Kidney (tissue), 14 donors: ENCODE results near the gene ANKMY1. TPM values are rescaled to one million over a fixed set of nuclear protein-coding genes. Genes with fewer than 3 reads are reported as not detected.
"Not testable (repeated sequence)": the region's sequence is repeated elsewhere in the genome, so short reads cannot be mapped to it uniquely, and the experiment has no call there.

Source experiments
- DNase-seq, 5 donors: peaks; one replicate each; pipeline ENCODE4 v3.0.0-alpha.2; 2013 to 2020
- FAIRE-seq: peaks from 2 replicates; lab custom pipeline; 2012; peaks lifted over from hg19 to GRCh38; lab: Jason Lieb, UNC
- H3K27ac ChIP-seq, 2 donors: one replicate each; pipeline ENCODE4 v1.7.0; 2013; ENCODE audit warnings: low read depth in 2 of 2, low read length in 2 of 2, inconsistent platforms in 1 of 2
- H3K27me3 ChIP-seq: one replicate; pipeline ENCODE4 v1.7.1; 2013; ENCODE audit warnings: low read length, inconsistent platforms; ENCODE audit not compliant: control insufficient read depth, insufficient read depth
- H3K36me3 ChIP-seq, 3 donors: one replicate each; pipeline versions ENCODE4 v1.7.0 to v1.7.1; 2013; ENCODE audit warnings: low read length in 3 of 3, control low read depth in 1 of 3, inconsistent platforms in 1 of 3; ENCODE audit not compliant: insufficient read depth in 3 of 3, control insufficient read depth in 2 of 3
- H3K4me1 ChIP-seq, 3 donors: one replicate each; pipeline versions ENCODE4 v1.7.0 to v1.7.1; 2013; ENCODE audit warnings: low read length in 3 of 3, inconsistent platforms in 1 of 3, low read depth in 1 of 3; ENCODE audit not compliant: control insufficient read depth in 2 of 3, insufficient read depth in 2 of 3
- H3K4me3 ChIP-seq, 3 donors: one replicate each; pipeline versions ENCODE4 v1.7.0 to v1.8.1; 2013; ENCODE audit warnings: low read length in 3 of 3, control low read depth in 1 of 3, inconsistent platforms in 1 of 3
- H3K9ac ChIP-seq, 3 donors: one replicate each; pipeline versions ENCODE4 v1.7.0 to v1.7.1; 2013; ENCODE audit warnings: low read length in 3 of 3, control low read depth in 1 of 3, inconsistent platforms in 1 of 3
- H3K9me3 ChIP-seq, 3 donors: one replicate each; pipeline versions ENCODE4 v1.7.0 to v1.7.1; 2013; ENCODE audit warnings: low read length in 3 of 3, control low read depth in 1 of 3, inconsistent platforms in 1 of 3; ENCODE audit not compliant: control insufficient read depth in 2 of 3, insufficient read depth in 1 of 3
- intact Hi-C: fragments of 100-400 bp; cut with DNase I; formaldehyde crosslinking; loops from one replicate; pipeline ENCODE4 v1.11.1; 2022
- polyA plus RNA-seq: library from polyadenylated mRNA; stranded (reverse); fragments of 350-450 nt; fragmentation: Illumina TruSeq; extraction: RNeasy Lipid Tissue Mini Kit (QIAGEN cat#74804); gene quantifications from one replicate; pipeline ENCODE4 v1.2.3, GENCODE V29; 2014; ENCODE audit warnings: low read depth, low replicate concordance; ENCODE audit not compliant: insufficient read depth
- total RNA-seq: library from RNA; stranded (reverse); fragmentation: NEBNext Ultra II Directional; extraction: Animal tissue kit (Norgen Biotek cat#: 25700); gene quantifications from one replicate; pipeline ENCODE4 v1.2.1, GENCODE V29; 2021
- TF ChIP-seq, protein P1 (sequence below): IDR thresholded peaks from 3 replicates; pipeline ENCODE4 v1.5.1; 2012; ENCODE audit warnings: mild to moderate bottlenecking, moderate library complexity, borderline replicate concordance; ENCODE audit not compliant: insufficient read depth; ENCODE audit errors: extremely low read depth
- donor health status: control.
- donor health status: control.
- donor health status: control.
- donor health status: control.
- donor health status: control.
- donor health status: DM: yes; HTN: yes; CAD: no.
- donor health status: Normal renal cell carcinoma (clear cell type).

The ANKMY1 gene
- total and polyA plus RNA-seq, 2 donors from 2014 or later, result 3.0 to 22.1 TPM

DNA sequence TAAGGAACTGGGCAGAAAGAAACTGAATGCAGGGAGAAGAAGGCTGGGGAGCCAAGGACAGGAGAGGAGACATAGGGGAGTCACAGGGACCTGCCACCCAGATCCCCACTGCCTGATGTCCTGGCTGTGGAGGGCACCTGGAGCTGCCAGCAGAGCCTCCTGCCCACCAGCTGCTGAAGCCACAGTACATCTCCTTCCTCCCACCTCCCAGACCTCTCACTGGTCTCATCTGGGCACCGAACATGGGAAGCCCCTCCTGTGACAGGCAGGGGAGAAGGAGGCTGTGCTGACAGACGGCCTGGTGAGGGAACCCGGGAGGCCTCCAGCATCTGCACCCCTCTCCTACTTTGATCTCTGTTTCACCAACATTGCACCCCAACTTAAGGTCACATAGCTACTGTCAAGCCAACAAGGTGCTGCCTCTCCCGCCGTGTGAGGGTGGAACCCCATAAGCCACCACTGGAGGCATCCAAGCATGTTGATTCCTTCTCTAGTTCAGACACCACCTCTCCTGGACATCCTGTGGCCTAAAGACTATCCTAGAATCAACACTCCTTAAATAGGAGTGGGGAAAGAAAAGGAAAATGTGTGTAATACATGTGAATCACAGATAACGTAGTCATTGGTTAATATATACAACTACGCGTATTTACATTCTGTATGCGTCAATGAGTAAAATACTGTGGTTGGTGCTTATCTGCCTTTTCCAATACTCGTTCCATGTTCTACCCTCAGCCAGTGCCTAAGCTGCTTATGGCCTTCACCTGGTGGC is 7.0 kb upstream of the ANKMY1 start:
- peaks cover 0 to 39% (median 28%) of the 10 kb centered on the region in 3 donors for H3K4me1 ChIP-seq
- H3K27ac ChIP-seq, result peak overlapping the region in 1 of 2 donors; percentile 87
- no peak overlapping the region for H3K4me3 ChIP-seq
- FAIRE-seq, result no peak
- H3K36me3 ChIP-seq, result no peaks in the 10 kb centered on the region
- peak in 1 of 5 donors; percentile 38 for DNase-seq
- H3K9ac ChIP-seq, result no peak overlapping the region
- no peaks in the 10 kb centered on the region for H3K27me3 ChIP-seq
- no peaks in the 10 kb centered on the region for H3K9me3 ChIP-seq
- TF ChIP-seq, protein P1, sequence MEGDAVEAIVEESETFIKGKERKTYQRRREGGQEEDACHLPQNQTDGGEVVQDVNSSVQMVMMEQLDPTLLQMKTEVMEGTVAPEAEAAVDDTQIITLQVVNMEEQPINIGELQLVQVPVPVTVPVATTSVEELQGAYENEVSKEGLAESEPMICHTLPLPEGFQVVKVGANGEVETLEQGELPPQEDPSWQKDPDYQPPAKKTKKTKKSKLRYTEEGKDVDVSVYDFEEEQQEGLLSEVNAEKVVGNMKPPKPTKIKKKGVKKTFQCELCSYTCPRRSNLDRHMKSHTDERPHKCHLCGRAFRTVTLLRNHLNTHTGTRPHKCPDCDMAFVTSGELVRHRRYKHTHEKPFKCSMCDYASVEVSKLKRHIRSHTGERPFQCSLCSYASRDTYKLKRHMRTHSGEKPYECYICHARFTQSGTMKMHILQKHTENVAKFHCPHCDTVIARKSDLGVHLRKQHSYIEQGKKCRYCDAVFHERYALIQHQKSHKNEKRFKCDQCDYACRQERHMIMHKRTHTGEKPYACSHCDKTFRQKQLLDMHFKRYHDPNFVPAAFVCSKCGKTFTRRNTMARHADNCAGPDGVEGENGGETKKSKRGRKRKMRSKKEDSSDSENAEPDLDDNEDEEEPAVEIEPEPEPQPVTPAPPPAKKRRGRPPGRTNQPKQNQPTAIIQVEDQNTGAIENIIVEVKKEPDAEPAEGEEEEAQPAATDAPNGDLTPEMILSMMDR, result no peak
- intact Hi-C loops, result no loop called here

DNA sequence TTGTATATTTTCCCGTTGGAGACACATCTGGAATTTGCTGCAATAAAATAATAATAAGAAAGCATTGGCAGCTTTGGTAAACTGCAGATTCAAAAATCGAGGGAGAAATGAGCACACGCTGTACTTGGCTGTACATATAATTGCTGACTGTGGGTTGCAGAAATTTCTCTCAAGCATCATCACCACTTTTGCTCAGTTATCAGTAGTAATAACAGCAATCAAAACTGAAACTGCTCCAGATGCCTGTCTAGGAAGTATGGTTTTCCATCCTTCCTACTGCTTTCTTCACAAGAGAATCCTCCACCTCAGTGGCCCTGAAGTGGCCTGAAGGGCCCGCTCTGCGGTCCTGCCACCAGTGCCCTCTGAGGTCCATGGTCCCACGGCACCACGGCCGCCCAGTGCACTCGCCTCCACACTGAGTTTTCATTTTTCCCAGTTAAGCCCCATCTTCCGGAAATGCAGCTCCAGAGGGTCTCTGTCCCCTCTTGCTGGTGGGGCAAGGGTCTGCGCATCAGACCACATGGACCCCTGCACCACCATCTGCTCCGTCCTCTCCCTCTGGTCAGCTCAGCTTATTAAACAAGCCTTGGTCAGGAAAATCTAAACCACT is 6.3 kb upstream of the ANKMY1 start:
- no peak for FAIRE-seq
- DNase-seq, result peak in 1 of 5 donors; percentile 34
- H3K4me3 ChIP-seq, result no peak overlapping the region
- intact Hi-C loops, result no loop called here
- H3K4me1 ChIP-seq, result peaks cover 0 to 39% (median 26%) of the 10 kb centered on the region in 3 donors
- no peaks in the 10 kb centered on the region for H3K36me3 ChIP-seq
- H3K9ac ChIP-seq, result no peak overlapping the region
- TF ChIP-seq, protein P1, result no peak
- H3K27me3 ChIP-seq, result no peaks in the 10 kb centered on the region
- no peaks in the 10 kb centered on the region for H3K9me3 ChIP-seq
- no peak overlapping the region for H3K27ac ChIP-seq

DNA sequence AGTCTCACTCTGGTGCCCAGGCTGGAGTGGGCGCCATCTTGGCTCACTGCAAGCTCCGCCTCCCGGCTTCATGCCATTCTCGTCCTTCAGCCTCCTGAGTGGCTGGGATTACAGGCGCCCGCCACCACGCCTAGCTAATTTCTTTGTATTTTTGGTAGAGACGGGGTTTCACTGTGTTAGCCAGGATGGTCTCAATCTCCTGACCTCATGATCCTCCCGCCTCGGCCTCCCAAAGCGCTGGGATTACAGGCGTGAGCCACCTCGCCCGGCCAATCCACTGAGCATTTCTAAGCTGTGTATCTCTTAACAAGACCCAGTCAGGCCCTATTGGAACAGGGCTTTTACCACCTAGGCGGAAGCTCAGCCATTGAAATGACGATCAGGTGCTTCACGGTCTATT is 5.4 kb upstream of the ANKMY1 start:
- intact Hi-C loops, H3K4me3 ChIP-seq, H3K27me3 ChIP-seq, FAIRE-seq, H3K27ac ChIP-seq, H3K9ac ChIP-seq, H3K36me3 ChIP-seq, H3K9me3 ChIP-seq: not testable (repeated sequence)
- H3K4me1 ChIP-seq, result peaks cover 0 to 40% (median 26%) of the 10 kb centered on the region in 3 donors
- DNase-seq, result peak in 2 of 5 donors; percentile 34 to 61

DNA sequence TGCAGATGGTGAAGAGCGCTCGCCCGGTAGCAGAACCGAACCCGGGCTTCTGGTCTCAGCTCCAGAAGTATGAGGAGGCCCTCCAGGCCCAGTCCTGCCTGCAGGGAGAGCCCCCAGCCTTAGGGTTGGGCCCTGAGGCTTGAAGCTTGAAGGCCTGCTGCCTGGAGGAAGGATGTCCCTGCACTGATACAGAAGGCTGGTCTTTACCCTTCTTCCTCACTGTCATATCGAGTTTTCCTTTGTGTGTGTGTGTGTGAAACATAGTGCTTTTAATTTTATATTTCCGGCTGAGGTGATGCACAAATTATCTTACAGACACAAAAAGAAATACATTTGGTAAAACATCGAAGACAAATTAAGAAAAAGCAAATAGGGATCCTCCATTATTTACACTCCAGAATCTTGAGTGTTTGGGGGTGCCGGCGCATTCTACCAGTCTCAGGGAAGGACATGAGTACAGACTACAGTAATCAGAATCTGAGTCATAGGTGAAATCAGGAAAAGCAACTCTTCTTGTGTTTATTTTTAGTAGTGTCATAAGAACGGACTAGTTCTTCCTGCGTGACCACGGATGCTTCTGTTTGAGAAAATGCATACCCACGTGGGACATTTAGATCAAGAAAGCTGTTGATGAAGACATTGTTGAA is 3.7 kb upstream of the ANKMY1 start:
- H3K4me3 ChIP-seq, result peak overlapping the region; percentile 51 to 61 (median 60)
- DNase-seq (peak in 2 of 5 donors; percentile 26 to 32), FAIRE-seq (no peak)
- H3K9ac ChIP-seq, result peak overlapping the region in 2 of 3 donors; percentile 55 to 62
- peak overlapping the region in 1 of 2 donors; percentile 75 for H3K27ac ChIP-seq
- no peaks in the 10 kb centered on the region for H3K9me3 ChIP-seq
- no peaks in the 10 kb centered on the region for H3K36me3 ChIP-seq
- peaks cover 0 to 32% (median 23%) of the 10 kb centered on the region in 3 donors for H3K4me1 ChIP-seq
- intact Hi-C loops, result no loop called here
- H3K27me3 ChIP-seq, result no peaks in the 10 kb centered on the region
- TF ChIP-seq, protein P1, result no peak
